NT2/D1 (cell line): ENCODE results near the gene SLC6A9.

ENCODE experiments used
- SUZ12 ChIP-seq: IDR thresholded peaks from 2 replicates; pipeline ENCODE4 v1.6.1; 2011; ENCODE audit not compliant: insufficient read length, insufficient read depth; ENCODE audit errors: extremely low read depth
- YY1 ChIP-seq: IDR thresholded peaks from 2 replicates; pipeline ENCODE4 v1.6.1; 2011; ENCODE audit not compliant: insufficient read length, insufficient read depth
- ZNF274 ChIP-seq: IDR thresholded peaks from 2 replicates; pipeline ENCODE4 v1.6.1; 2011; ENCODE audit warnings: mild to moderate bottlenecking, low read depth, low read length

DNA sequence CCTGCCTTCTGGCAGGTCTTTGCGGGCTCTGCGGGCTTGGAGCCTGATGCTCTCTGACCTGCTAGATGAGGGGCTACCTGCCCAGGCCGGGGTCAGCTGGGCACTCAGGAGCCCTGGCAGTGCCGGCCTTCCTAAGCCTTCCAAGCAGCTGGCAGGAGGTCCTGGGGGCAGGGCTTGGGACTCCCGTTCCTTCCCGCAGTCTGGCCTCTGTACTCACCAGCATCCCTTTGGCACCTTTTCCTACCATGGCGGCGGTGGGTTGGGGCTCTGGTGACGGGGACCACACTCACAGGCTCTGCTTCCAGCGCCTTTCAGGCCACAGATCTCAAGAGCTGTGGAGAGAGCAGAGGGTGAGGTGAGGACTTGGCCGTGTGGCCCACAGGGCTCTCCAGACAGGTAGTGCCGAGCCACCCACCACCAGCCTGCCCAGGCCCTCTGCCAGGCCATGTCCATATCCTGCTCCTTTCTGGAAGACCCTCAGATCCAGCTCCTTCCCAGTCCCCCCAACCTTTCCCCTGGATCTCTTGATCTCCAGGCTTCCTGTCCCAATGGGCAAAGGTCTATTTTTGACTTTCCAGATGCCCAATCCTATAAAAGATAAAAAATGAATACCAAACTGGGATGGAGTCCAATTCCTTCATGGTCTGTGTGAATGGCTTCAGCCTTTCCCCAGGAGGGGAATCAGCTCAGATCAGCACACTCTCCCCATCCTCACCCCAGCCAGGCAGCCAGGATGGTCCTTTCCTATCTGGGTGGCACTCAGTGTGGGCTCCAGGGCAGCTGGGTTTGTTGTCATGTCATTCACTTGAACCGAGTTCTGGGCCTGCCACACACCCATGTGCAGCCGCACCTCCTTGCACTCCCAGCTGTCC is 7.0 kb downstream of the SLC6A9 start:
- TF ChIP-seq YY1: no peak
- no peak for TF ChIP-seq ZNF274
- no peak for TF ChIP-seq SUZ12
